CD4-positive, alpha-beta T cell (primary cell): ENCODE results near the gene SAMHD1. TPM values are rescaled to one million over a fixed set of nuclear protein-coding genes. Genes with fewer than 3 reads are reported as not detected.
A peak's percentile ranks its signal among the peaks of the same experiment; 100 is the strongest.

Experiments used
- ATAC-seq: fragments of 200-7000 bp; cut with Tn5 transposase; one replicate; pipeline ENCODE4 v1.10.0; 2022; ENCODE audit warnings: mild to moderate bottlenecking; ENCODE audit not compliant: poor library complexity
- CTCF ChIA-PET: fragments of 350-600 bp; sonication (Branson Sonifier 250); formaldehyde crosslinking; loops from one replicate; lab custom pipeline; 2021; ENCODE audit warnings: antibody characterized with exemption, inconsistent platforms; lab: Charles Lee
- POLR2A ChIA-PET: fragments of 350-600 bp; sonication (Branson Sonifier 250); formaldehyde crosslinking; loops from one replicate; lab custom pipeline; 2021; ENCODE audit warnings: antibody characterized with exemption, inconsistent platforms; lab: Charles Lee
- DNase-seq, 14 experiments: peaks; one replicate each; pipeline ENCODE4 v3.0.0-alpha.2; 2013 to 2020; ENCODE audit warnings: mixed read lengths in 2 of 14
- H3K27ac ChIP-seq, 2 donors: one replicate each; pipeline versions ENCODE4 v1.5.1 to v1.7.0; 2013; ENCODE audit warnings: low read length in 2 of 2, low read depth in 1 of 2, mild to moderate bottlenecking in 1 of 2
- H3K27me3 ChIP-seq, 2 experiments: 1 replicate in 1 of 2; 2 replicates in 1 of 2; pipeline versions ENCODE4 v1.6.1 to v1.7.0; 2013; ENCODE audit warnings: low read length in 2 of 2, control low read depth in 1 of 2, mild to moderate bottlenecking in 1 of 2, moderate library complexity in 1 of 2; ENCODE audit not compliant: insufficient read depth in 2 of 2, control insufficient read depth in 1 of 2
- H3K36me3 ChIP-seq: one replicate; pipeline ENCODE4 v1.6.1; 2013; ENCODE audit warnings: low read length, control low read depth; ENCODE audit not compliant: insufficient read depth
- H3K4me1 ChIP-seq: one replicate; pipeline ENCODE4 v1.6.1; 2013; ENCODE audit warnings: low read length, control low read depth; ENCODE audit not compliant: insufficient read depth
- H3K4me3 ChIP-seq: one replicate; pipeline ENCODE4 v1.5.1; 2013; ENCODE audit warnings: mild to moderate bottlenecking, low read length, moderate library complexity
- H3K9me3 ChIP-seq, 2 experiments: 1 replicate in 1 of 2; 2 replicates in 1 of 2; pipeline versions ENCODE4 v1.6.1 to v1.7.0; 2013; ENCODE audit warnings: low read length in 2 of 2, mild to moderate bottlenecking in 2 of 2, control low read depth in 1 of 2, moderate library complexity in 1 of 2; ENCODE audit not compliant: control insufficient read depth in 1 of 2, insufficient read depth in 1 of 2
- H3K27ac Mint-ChIP-seq: one replicate; pipeline ENCODE4 v1.8.0; 2020; ENCODE audit warnings: mixed read lengths
- H3K27me3 Mint-ChIP-seq: one replicate; pipeline ENCODE4 v1.8.0; 2021; ENCODE audit warnings: mixed read lengths
- H3K36me3 Mint-ChIP-seq: one replicate; pipeline ENCODE4 v1.8.0; 2021; ENCODE audit warnings: low read depth, mixed read lengths
- H3K4me1 Mint-ChIP-seq: one replicate; pipeline ENCODE4 v1.8.0; 2021; ENCODE audit warnings: low read depth, mixed read lengths
- H3K4me3 Mint-ChIP-seq: one replicate; pipeline ENCODE4 v1.8.0; 2020; ENCODE audit warnings: mild to moderate bottlenecking, mixed read lengths
- H3K9me3 Mint-ChIP-seq: one replicate; pipeline ENCODE4 v1.8.0; 2020; ENCODE audit warnings: mixed read lengths
- CTCF ChIP-seq: fragments of 200-600 bp; IDR thresholded peaks from one replicate; pipeline ENCODE4 v1.8.0; 2022; ENCODE audit warnings: antibody characterized with exemption, mild to moderate bottlenecking
- intact Hi-C, 2 experiments: fragments of 100-400 bp; cut with DNase I in 1 of 2; cut with micrococcal nuclease in 1 of 2; formaldehyde crosslinking; loops; one replicate each; pipeline versions ENCODE4 v1.15.1 to v1.9.0; 2023 to 2025; cut with DNase I, micrococcal nuclease
- total RNA-seq, 174 experiments: library from RNA in 2 of 174; stranded (reverse) in 2 of 174; gene quantifications; one replicate each; pipeline ENCODE4 v1.2.3 and lab custom pipeline; 2021 to 2026

The SAMHD1 gene
- total RNA-seq, 2 experiments from 2014 or later: 232 to 239 TPM

GRCh38 chr20:36860811-36861624, 90.5 kb downstream of the SAMHD1 start:
- TF ChIP-seq CTCF: no peak
- H3K9me3 Mint-ChIP-seq: no peaks in the 10 kb centered on the region
- ChIA-PET POLR2A (no interaction called here), CTCF (no interaction called here)
- ATAC-seq: no peak
- no peak overlapping the region for H3K27ac Mint-ChIP-seq
- H3K4me1 Mint-ChIP-seq: peaks cover 20% of the 10 kb centered on the region
- Histone ChIP-seq H3K36me3 (no peaks in the 10 kb centered on the region), H3K27ac (no peak overlapping the region), H3K27me3 (peaks cover 14 to 20% of the 10 kb centered on the region in 2 experiments), H3K4me1 (peaks cover 21% of the 10 kb centered on the region), H3K9me3 (peaks cover 0 to 4% of the 10 kb centered on the region in 2 experiments), H3K4me3 (no peak overlapping the region)
- intact Hi-C loops: loop anchor here in 1 of 2 experiments (5.0 kb wide), 1 partner anchor 249 kb away; no protein-coding TSS in a partner anchor
- no peak for DNase-seq
- peak overlapping the region; percentile 79 for H3K4me3 Mint-ChIP-seq
- peaks cover 32% of the 10 kb centered on the region for H3K27me3 Mint-ChIP-seq
- H3K36me3 Mint-ChIP-seq: no peaks in the 10 kb centered on the region

- ChIA-PET POLR2A (no interaction called here), CTCF (no interaction called here)
- Histone ChIP-seq H3K27me3 (peaks cover 14 to 16% of the 10 kb centered on the region in 2 experiments), H3K9me3 (peaks cover 0 to 4% of the 10 kb centered on the region in 2 experiments), H3K4me3 (no peak overlapping the region), H3K27ac (no peak overlapping the region), H3K36me3 (no peaks in the 10 kb centered on the region), H3K4me1 (peaks cover 24% of the 10 kb centered on the region)
- no peak for DNase-seq
- H3K4me1 Mint-ChIP-seq: peaks cover 23% of the 10 kb centered on the region
- intact Hi-C loops: loop anchor here in 1 of 2 experiments (5.0 kb wide), 1 partner anchor 248 kb away; no protein-coding TSS in a partner anchor
- no peak for ATAC-seq
- no peaks in the 10 kb centered on the region for H3K9me3 Mint-ChIP-seq
- H3K27ac Mint-ChIP-seq: no peak overlapping the region
- H3K36me3 Mint-ChIP-seq: no peaks in the 10 kb centered on the region
- peaks cover 26% of the 10 kb centered on the region for H3K27me3 Mint-ChIP-seq
- no peak for TF ChIP-seq CTCF
- peak overlapping the region; percentile 60 for H3K4me3 Mint-ChIP-seq
These were observed 91.2 kb downstream of the SAMHD1 start for GRCh38 chr20:36860339-36860738.

- H3K36me3 ChIP-seq: no peaks in the 10 kb centered on the region
- Mint-ChIP-seq H3K9me3 (no peaks in the 10 kb centered on the region), H3K27me3 (peaks cover 20% of the 10 kb centered on the region), H3K36me3 (no peaks in the 10 kb centered on the region), H3K4me1 (peaks cover 23% of the 10 kb centered on the region), H3K27ac (no peak overlapping the region), H3K4me3 (no peak overlapping the region)
- CTCF ChIA-PET: no interaction called here
- no peak overlapping the region for H3K27ac ChIP-seq
- intact Hi-C loops: loop anchor here in 1 of 2 experiments (5.0 kb wide), 1 partner anchor 248 kb away; no protein-coding TSS in a partner anchor
- H3K27me3 ChIP-seq: peaks cover 12 to 13% of the 10 kb centered on the region in 2 experiments
- peaks cover 0 to 4% of the 10 kb centered on the region in 2 experiments for H3K9me3 ChIP-seq
- H3K4me1 ChIP-seq: peaks cover 24% of the 10 kb centered on the region
- H3K4me3 ChIP-seq: no peak overlapping the region
- no peak for DNase-seq
- ATAC-seq: no peak
- POLR2A ChIA-PET: no interaction called here
- TF ChIP-seq CTCF: no peak
These were observed 91.7 kb downstream of the SAMHD1 start for GRCh38 chr20:36859700-36860330.
